IMR-90 (cell line): ENCODE data around the gene HDAC6. TPM values are rescaled to one million over a fixed set of nuclear protein-coding genes. Genes with fewer than 3 reads are reported as not detected.

Source experiments
- ATAC-seq: fragments of 200-7000 bp; cut with Tn5 transposase; 2 replicates; pipeline ENCODE4 v1.9.1; 2020; ENCODE audit warnings: low read depth, mild to moderate bottlenecking, moderate library complexity
- BruUV-seq: library from RNA; stranded (reverse); fragments of 400-500 nt; replicated peaks from 2 replicates; lab custom pipeline; 2021; lab: Mats Ljungman, UMichigan
- CTCF ChIA-PET: fragments of 300-600 bp; formaldehyde crosslinking; extraction: SDS; loops from one replicate; lab custom pipeline; 2021; ENCODE audit warnings: antibody characterized with exemption; lab: Yijun Ruan, JAX
- POLR2A ChIA-PET: fragments of 300-600 bp; sonication (Branson Sonifier 250); formaldehyde crosslinking; loops from one replicate; lab custom pipeline; 2022; ENCODE audit warnings: antibody characterized with exemption; ENCODE audit not compliant: unreplicated experiment; lab: Charles Lee
- DNase-seq: peaks from one replicate; pipeline ENCODE4 v3.0.0; 2013
- H2AFZ ChIP-seq: replicated peaks from 2 replicates; pipeline ENCODE3; 2013; ENCODE audit warnings: low read length, mild to moderate bottlenecking; ENCODE audit not compliant: poor library complexity
- H2AK5ac ChIP-seq: 2 replicates; pipeline ENCODE4 v1.6.1; 2013; ENCODE audit warnings: low read depth, low read length, inconsistent platforms
- H2AK9ac ChIP-seq: replicated peaks from 2 replicates; pipeline ENCODE3; 2013; ENCODE audit warnings: mild to moderate bottlenecking, low read depth, low read length, moderate library complexity; ENCODE audit not compliant: poor library complexity
- H2BK120ac ChIP-seq: 2 replicates; pipeline ENCODE4 v1.6.1; 2013; ENCODE audit warnings: low read depth, low read length, inconsistent platforms
- H2BK15ac ChIP-seq: 3 replicates; pipeline ENCODE4 v1.6.1; 2013; ENCODE audit warnings: low read depth, low read length, inconsistent platforms
- H2BK20ac ChIP-seq: 2 replicates; pipeline ENCODE4 v1.6.1; 2013; ENCODE audit warnings: low read depth, mild to moderate bottlenecking, inconsistent platforms, low read length, moderate library complexity
- H2BK5ac ChIP-seq: 2 replicates; pipeline ENCODE4 v1.6.1; 2013; ENCODE audit warnings: mild to moderate bottlenecking, low read depth, low read length, inconsistent platforms; ENCODE audit not compliant: poor library complexity, severe bottlenecking
- H3K14ac ChIP-seq: replicated peaks from 2 replicates; pipeline ENCODE4 v1.6.1; 2013; ENCODE audit warnings: low read depth, low read length, inconsistent platforms
- H3K18ac ChIP-seq: 2 replicates; pipeline ENCODE4 v1.6.1; 2013; ENCODE audit warnings: low read depth, low read length, control low read depth
- H3K23ac ChIP-seq: 2 replicates; pipeline ENCODE4 v1.6.1; 2013; ENCODE audit warnings: low read depth, low read length, inconsistent platforms
- H3K27ac ChIP-seq: 2 replicates; pipeline ENCODE4 v1.5.1; 2013; ENCODE audit warnings: mild to moderate bottlenecking, control low read depth, low read length; ENCODE audit not compliant: insufficient read depth
- H3K27me3 ChIP-seq: 2 replicates; pipeline ENCODE4 v1.6.1; 2013; ENCODE audit warnings: low read length; ENCODE audit not compliant: control insufficient read depth, insufficient read depth
- H3K36me3 ChIP-seq: 2 replicates; pipeline ENCODE4 v1.6.1; 2013; ENCODE audit warnings: low read length, mixed read lengths; ENCODE audit not compliant: control insufficient read depth, insufficient read depth
- H3K4ac ChIP-seq: 2 replicates; pipeline ENCODE4 v1.6.1; 2013; ENCODE audit warnings: low read depth, low read length, inconsistent platforms
- H3K4me1 ChIP-seq: 2 replicates; pipeline ENCODE4 v1.6.1; 2013; ENCODE audit warnings: low read length, mixed read lengths; ENCODE audit not compliant: control insufficient read depth, insufficient read depth
- H3K4me2 ChIP-seq: 2 replicates; pipeline ENCODE4 v1.6.1; 2013; ENCODE audit warnings: low read depth, mild to moderate bottlenecking, control low read depth, low read length, moderate library complexity
- H3K4me3 ChIP-seq: 2 replicates; pipeline ENCODE4 v1.5.1; 2013; ENCODE audit warnings: low read depth, mild to moderate bottlenecking, control low read depth, low read length, moderate library complexity; ENCODE audit not compliant: insufficient read depth
- H3K56ac ChIP-seq: 2 replicates; pipeline ENCODE4 v1.6.1; 2013; ENCODE audit warnings: low read length, inconsistent platforms; ENCODE audit not compliant: insufficient read depth; ENCODE audit errors: extremely low read depth
- H3K79me1 ChIP-seq, 2 experiments: 2 replicates each; pipeline ENCODE4 v1.6.1; 2013; ENCODE audit warnings: low read length in 2 of 2, inconsistent platforms in 1 of 2, low read depth in 1 of 2
- H3K9ac ChIP-seq: 2 replicates; pipeline ENCODE4 v1.6.1; 2013; ENCODE audit warnings: low read depth, low read length, control low read depth
- H3K9me1 ChIP-seq: 2 replicates; pipeline ENCODE4 v1.6.1; 2013; ENCODE audit warnings: low read length, inconsistent platforms; ENCODE audit not compliant: insufficient read depth
- H3K9me3 ChIP-seq: 2 replicates; pipeline ENCODE4 v1.6.1; 2013; ENCODE audit warnings: low read length; ENCODE audit not compliant: control insufficient read depth, insufficient read depth
- H4K20me1 ChIP-seq: 2 replicates; pipeline ENCODE4 v1.6.1; 2013; ENCODE audit warnings: low read length, inconsistent platforms; ENCODE audit not compliant: insufficient read depth
- H4K5ac ChIP-seq: 2 replicates; pipeline ENCODE4 v1.6.1; 2013; ENCODE audit warnings: mild to moderate bottlenecking, low read depth, low read length, control low read depth
- H4K8ac ChIP-seq, 2 experiments: 2 replicates each; pipeline ENCODE4 v1.6.1; 2013; ENCODE audit warnings: low read depth in 2 of 2, low read length in 2 of 2, control low read depth in 1 of 2, inconsistent platforms in 1 of 2
- H4K91ac ChIP-seq: 2 replicates; pipeline ENCODE4 v1.6.1; 2013; ENCODE audit warnings: low read depth, low read length, inconsistent platforms; ENCODE audit not compliant: insufficient read depth
- POLR2A ChIP-seq: IDR thresholded peaks from 2 replicates; pipeline ENCODE4 v1.6.1; 2012; ENCODE audit warnings: mild to moderate bottlenecking, low read depth, low read length
- WGBS, 2 experiments: methylation state at CpG; one replicate each; pipeline versions ENCODE4 v1.1.5 to v1.1.7; 2013; ENCODE audit warnings: missing lambda C conversion rate in 2 of 2; ENCODE audit not compliant: insufficient read length in 1 of 2; ENCODE audit errors: extremely low coverage in 2 of 2; 5-methylcytosine and 5-hydroxymethylcytosine counted together
- dilution Hi-C: fragments of 300-500 bp; cut with HindIII; formaldehyde crosslinking; loops from one replicate; pipeline ENCODE4 v1.14.3; 2018; ENCODE audit warnings: low sequenced_read_pairs; ENCODE audit not compliant: unreplicated experiment
- in situ Hi-C: fragments of 300-500 bp; cut with MboI; formaldehyde crosslinking; loops from 3 replicates; pipeline ENCODE4 v1.14.3; 2019; ENCODE audit warnings: low sequenced_read_pairs, inconsistent platforms, mixed read lengths
- intact Hi-C: fragments of 100-400 bp; cut with micrococcal nuclease; formaldehyde crosslinking; loops from 2 replicates; pipeline ENCODE4 v1.10.0; 2022
- polyA plus RNA-seq, 3 experiments: library from polyadenylated mRNA; depleted of rRNA; stranded (reverse); fragments of >200 nt; gene quantifications; 2 replicates each; pipeline ENCODE4 v1.2.3, GENCODE V29; 2012; ENCODE audit warnings: low replicate concordance in 1 of 3
- total RNA-seq: library from RNA; depleted of rRNA; stranded (reverse); fragments of >200 nt; gene quantifications from 2 replicates; pipeline ENCODE4 v1.2.3, GENCODE V29; 2012

Gene HDAC6
- total and polyA plus RNA-seq, 2 of the 4 experiments (the other 2 are of a cell fraction) = 16.8 to 26.3 TPM

DNA sequence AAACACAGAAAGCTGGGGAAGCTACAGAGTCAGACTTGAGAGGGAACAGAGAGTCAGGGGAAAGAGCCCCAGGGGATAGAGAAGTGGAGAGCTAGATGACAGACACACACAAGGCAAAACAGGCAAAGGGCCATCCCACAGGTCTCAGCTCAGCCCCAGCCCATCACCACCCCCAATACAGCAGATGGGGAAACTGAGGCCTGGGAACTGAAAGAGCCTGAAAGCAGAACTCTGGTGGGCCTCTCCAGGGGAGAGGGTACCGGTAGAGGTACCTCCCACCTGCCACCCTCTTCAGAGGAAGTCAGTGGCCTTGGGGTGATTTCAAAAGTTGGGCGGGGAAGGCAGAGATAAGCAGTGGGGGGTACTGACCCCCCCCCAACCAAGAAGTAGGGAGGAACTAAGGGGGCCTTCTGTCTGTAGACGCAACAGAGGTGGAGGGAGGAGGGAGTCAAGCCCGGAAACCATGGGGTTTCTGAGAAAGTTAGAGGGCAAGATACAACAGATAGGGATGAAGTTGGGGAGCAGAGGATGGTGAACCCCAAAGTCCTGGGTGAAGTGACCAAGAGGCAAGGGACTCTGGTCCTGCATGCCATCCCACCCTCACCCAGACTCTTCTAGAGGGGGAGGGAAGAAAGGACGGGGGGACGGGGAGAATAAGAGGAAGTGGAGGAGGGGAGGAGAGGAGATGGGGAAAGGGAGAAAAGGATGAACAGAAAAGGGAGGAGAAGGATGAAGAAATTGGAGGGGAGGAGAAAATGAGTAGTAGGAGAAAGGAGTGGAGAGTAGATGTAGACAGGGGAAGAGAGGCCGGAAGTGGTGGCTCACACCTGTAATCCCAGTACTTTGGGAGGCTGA, 12.3 kb upstream of the HDAC6 start:
- peaks cover 1% of the 10 kb centered on the region; the same call in 1 of the 2 replicates for H3K9me1 ChIP-seq
- ChIA-PET CTCF (interaction anchor here (0.5 kb wide), 1 partner anchor 9 kb away, joined by 4 read pairs; no protein-coding TSS in a partner anchor), POLR2A (no interaction called here)
- H3K4me1 ChIP-seq = no peaks in the 10 kb centered on the region
- H2BK15ac ChIP-seq = no peak overlapping the region
- H3K27ac ChIP-seq = no peak overlapping the region
- H3K36me3 ChIP-seq = no peaks in the 10 kb centered on the region
- no peak overlapping the region for H2AK5ac ChIP-seq
- no peak overlapping the region for H2BK120ac ChIP-seq
- no peak overlapping the region for H4K8ac ChIP-seq
- no peak overlapping the region for H3K4ac ChIP-seq
- H3K79me1 ChIP-seq = no peaks in the 10 kb centered on the region
- no peak overlapping the region for H3K18ac ChIP-seq
- in situ Hi-C loops (no loop called here), dilution Hi-C loops (no loop called here), intact Hi-C loops (no loop called here)
- no peak for DNase-seq
- no peaks in the 10 kb centered on the region for H3K9me3 ChIP-seq
- no peak overlapping the region for H3K23ac ChIP-seq
- no peak overlapping the region for H3K14ac ChIP-seq
- H3K4me2 ChIP-seq = no peak overlapping the region
- no CpG with 5 or more reads among the region's 7 CpGs for WGBS, 2 experiments
- H3K4me3 ChIP-seq = no peak overlapping the region
- no peak overlapping the region for H3K9ac ChIP-seq
- ATAC-seq = no peak
- H2BK20ac ChIP-seq = no peak overlapping the region
- no peak for TF ChIP-seq POLR2A
- no peak overlapping the region for H2AFZ ChIP-seq
- H4K20me1 ChIP-seq = no peaks in the 10 kb centered on the region; the same call in 1 of the 2 replicates
- H3K56ac ChIP-seq = no peak overlapping the region
- H2BK5ac ChIP-seq = no peak overlapping the region
- no peak overlapping the region for H4K5ac ChIP-seq
- H2AK9ac ChIP-seq = no peak overlapping the region
- peaks cover 23% of the 10 kb centered on the region for H3K27me3 ChIP-seq
- H4K91ac ChIP-seq = no peak overlapping the region
- no TSS peak for BruUV-seq
